H1 (cell line): ENCODE measurements around the gene FLT3. TPM values are rescaled to one million over a fixed set of nuclear protein-coding genes. Genes with fewer than 3 reads are reported as not detected.

Experiments used
- BCL11A ChIP-seq, 2 experiments: IDR thresholded peaks; one replicate each; pipeline ENCODE4 v1.6.1; 2011; ENCODE audit warnings: low read depth in 2 of 2, low read length in 2 of 2, mild to moderate bottlenecking in 2 of 2
- CBX5 ChIP-seq: fragments of 300-800, 300-1000 bp; sonication (generic); IDR thresholded peaks from 2 replicates; pipeline ENCODE4 v1.7.1; 2016; ENCODE audit warnings: antibody characterized with exemption, low read length, low read depth
- EP300 ChIP-seq, 2 experiments: IDR thresholded peaks; 1 replicate in 1 of 2; 2 replicates in 1 of 2; pipeline ENCODE4 v1.6.1; 2011 to 2012; ENCODE audit warnings: low read depth in 2 of 2, low read length in 2 of 2, mild to moderate bottlenecking in 2 of 2, borderline replicate concordance in 1 of 2, inconsistent platforms in 1 of 2, moderate library complexity in 1 of 2
- NANOG ChIP-seq: IDR thresholded peaks from 2 replicates; pipeline ENCODE4 v1.6.1; 2011; ENCODE audit warnings: low read length, low read depth, mild to moderate bottlenecking, inconsistent platforms; ENCODE audit not compliant: insufficient read depth, poor library complexity, severe bottlenecking
- RBBP5 ChIP-seq: IDR thresholded peaks from 2 replicates; pipeline ENCODE4 v1.7.1; 2012; ENCODE audit warnings: low read depth, mild to moderate bottlenecking, inconsistent platforms, low read length, moderate library complexity, borderline replicate concordance
- SP4 ChIP-seq: IDR thresholded peaks from 2 replicates; pipeline ENCODE4 v1.6.1; 2012; ENCODE audit warnings: low read length, inconsistent platforms
- polyA plus RNA-seq, 7 experiments: library from polyadenylated mRNA; depleted of rRNA in 3 of 7; stranded (reverse) in 5 of 7; unstranded in 2 of 7; fragments of >200 nt in 5 of 7; fragments of 200-250 nt in 2 of 7; gene quantifications; 1 replicate in 5 of 7; 2 replicates in 1 of 7; 4 replicates in 1 of 7; pipeline versions ENCODE4 v1.2.1 to v1.2.3, GENCODE V29; 2011 to 2013; ENCODE audit warnings: missing spikeins in 2 of 7, mixed read lengths in 2 of 7
- total RNA-seq: library from RNA; stranded (reverse); fragmentation: NEBNext Ultra II Directional; extraction: Animal tissue kit (Norgen Biotek cat#: 25700); gene quantifications from 2 replicates; pipeline ENCODE4 v1.2.1, GENCODE V29; 2021
- TF ChIP-seq, protein P1 (sequence below): IDR thresholded peaks from 2 replicates; pipeline ENCODE4 v1.6.1; 2012; ENCODE audit warnings: low read length, inconsistent platforms
- TF ChIP-seq, protein P2 (sequence below), 3 experiments: IDR thresholded peaks; 1 replicate in 2 of 3; 2 replicates in 1 of 3; pipeline versions ENCODE4 v1.5.1 to v1.6.1; 2011; ENCODE audit warnings: low read length in 3 of 3, mild to moderate bottlenecking in 3 of 3, inconsistent platforms in 2 of 3, low read depth in 1 of 3, moderate library complexity in 1 of 3; ENCODE audit not compliant: insufficient read depth in 1 of 3; ENCODE audit errors: control extremely low read depth in 1 of 3
- TF ChIP-seq, protein P3 (sequence below): IDR thresholded peaks from 2 replicates; pipeline ENCODE4 v1.6.1; 2011; ENCODE audit warnings: low read length, improper control_type of control experiment

FLT3 gene
- total and polyA plus RNA-seq, 2 of the 8 experiments (the other 6 are each of a cell fraction or from before 2014, with no cell fraction given), result 0.44 to 0.71 TPM

DNA sequence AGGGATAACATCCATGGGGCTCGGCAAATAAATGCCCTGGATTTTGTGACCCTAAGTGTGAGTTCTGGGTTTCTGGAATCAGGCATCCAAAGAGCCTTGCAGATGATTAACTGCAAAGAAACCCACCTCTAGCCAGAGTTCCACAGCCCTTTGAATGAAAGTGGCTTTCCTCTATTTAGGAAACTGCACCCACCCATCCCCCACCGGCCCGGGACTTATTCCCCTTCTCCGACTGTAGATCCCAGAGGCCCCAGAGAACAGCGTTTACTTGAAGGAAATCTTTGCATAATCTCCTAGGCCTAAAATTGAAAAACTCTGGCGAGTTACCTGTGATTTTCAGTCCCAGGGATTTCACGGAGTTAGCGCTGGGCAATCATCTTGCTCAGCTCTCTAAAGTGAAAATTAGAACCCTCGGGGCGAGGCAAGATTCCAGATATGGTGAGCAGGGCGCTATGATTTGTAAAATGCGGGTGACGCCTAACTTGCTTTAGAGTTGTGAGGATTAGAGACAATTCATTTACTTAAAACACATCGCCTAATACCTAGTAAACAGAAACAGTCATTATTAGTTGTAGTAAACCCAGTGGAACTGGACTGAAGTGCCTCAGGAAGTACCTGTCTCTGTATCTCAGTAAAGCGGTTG lies 121.3 kb downstream of the FLT3 start (continued):
- TF ChIP-seq EP300 (IDR thresholded peaks at IDR 0.05; ENCODE audit: borderline replicate concordance in 1 of 2, low read depth in 2 of 2, low read length in 2 of 2), result no peak
- no peak for TF ChIP-seq RBBP5
- TF ChIP-seq, protein P1, sequence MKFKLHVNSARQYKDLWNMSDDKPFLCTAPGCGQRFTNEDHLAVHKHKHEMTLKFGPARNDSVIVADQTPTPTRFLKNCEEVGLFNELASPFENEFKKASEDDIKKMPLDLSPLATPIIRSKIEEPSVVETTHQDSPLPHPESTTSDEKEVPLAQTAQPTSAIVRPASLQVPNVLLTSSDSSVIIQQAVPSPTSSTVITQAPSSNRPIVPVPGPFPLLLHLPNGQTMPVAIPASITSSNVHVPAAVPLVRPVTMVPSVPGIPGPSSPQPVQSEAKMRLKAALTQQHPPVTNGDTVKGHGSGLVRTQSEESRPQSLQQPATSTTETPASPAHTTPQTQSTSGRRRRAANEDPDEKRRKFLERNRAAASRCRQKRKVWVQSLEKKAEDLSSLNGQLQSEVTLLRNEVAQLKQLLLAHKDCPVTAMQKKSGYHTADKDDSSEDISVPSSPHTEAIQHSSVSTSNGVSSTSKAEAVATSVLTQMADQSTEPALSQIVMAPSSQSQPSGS, result no peak
- no peak for TF ChIP-seq BCL11A (IDR thresholded peaks at IDR 0.05; ENCODE audit: low read depth in 2 of 2, low read length in 2 of 2)
- TF ChIP-seq, protein P2, sequence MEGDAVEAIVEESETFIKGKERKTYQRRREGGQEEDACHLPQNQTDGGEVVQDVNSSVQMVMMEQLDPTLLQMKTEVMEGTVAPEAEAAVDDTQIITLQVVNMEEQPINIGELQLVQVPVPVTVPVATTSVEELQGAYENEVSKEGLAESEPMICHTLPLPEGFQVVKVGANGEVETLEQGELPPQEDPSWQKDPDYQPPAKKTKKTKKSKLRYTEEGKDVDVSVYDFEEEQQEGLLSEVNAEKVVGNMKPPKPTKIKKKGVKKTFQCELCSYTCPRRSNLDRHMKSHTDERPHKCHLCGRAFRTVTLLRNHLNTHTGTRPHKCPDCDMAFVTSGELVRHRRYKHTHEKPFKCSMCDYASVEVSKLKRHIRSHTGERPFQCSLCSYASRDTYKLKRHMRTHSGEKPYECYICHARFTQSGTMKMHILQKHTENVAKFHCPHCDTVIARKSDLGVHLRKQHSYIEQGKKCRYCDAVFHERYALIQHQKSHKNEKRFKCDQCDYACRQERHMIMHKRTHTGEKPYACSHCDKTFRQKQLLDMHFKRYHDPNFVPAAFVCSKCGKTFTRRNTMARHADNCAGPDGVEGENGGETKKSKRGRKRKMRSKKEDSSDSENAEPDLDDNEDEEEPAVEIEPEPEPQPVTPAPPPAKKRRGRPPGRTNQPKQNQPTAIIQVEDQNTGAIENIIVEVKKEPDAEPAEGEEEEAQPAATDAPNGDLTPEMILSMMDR (IDR thresholded peaks at IDR 0.05; ENCODE audit: control extremely low read depth in 1 of 3, insufficient read depth in 1 of 3, low read depth in 1 of 3, low read length in 3 of 3), result no peak
- no peak for TF ChIP-seq SP4
- no peak for TF ChIP-seq NANOG
- no peak for TF ChIP-seq CBX5
- TF ChIP-seq, protein P3, sequence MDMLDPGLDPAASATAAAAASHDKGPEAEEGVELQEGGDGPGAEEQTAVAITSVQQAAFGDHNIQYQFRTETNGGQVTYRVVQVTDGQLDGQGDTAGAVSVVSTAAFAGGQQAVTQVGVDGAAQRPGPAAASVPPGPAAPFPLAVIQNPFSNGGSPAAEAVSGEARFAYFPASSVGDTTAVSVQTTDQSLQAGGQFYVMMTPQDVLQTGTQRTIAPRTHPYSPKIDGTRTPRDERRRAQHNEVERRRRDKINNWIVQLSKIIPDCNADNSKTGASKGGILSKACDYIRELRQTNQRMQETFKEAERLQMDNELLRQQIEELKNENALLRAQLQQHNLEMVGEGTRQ, result no peak
